GM19023 (cell line): ENCODE results near the gene RGS11.
"Not testable (repeated sequence)": the region's sequence is repeated elsewhere in the genome, so short reads cannot be mapped to it uniquely, and the experiment has no call there.

Experiments used
- ATAC-seq: cut with Tn5 transposase; IDR thresholded peaks from one replicate; pipeline ENCODE4 v1.9.1; 2021; ENCODE audit warnings: mild to moderate bottlenecking, moderate library complexity; ENCODE audit not compliant: unreplicated experiment

Gene RGS11

DNA sequence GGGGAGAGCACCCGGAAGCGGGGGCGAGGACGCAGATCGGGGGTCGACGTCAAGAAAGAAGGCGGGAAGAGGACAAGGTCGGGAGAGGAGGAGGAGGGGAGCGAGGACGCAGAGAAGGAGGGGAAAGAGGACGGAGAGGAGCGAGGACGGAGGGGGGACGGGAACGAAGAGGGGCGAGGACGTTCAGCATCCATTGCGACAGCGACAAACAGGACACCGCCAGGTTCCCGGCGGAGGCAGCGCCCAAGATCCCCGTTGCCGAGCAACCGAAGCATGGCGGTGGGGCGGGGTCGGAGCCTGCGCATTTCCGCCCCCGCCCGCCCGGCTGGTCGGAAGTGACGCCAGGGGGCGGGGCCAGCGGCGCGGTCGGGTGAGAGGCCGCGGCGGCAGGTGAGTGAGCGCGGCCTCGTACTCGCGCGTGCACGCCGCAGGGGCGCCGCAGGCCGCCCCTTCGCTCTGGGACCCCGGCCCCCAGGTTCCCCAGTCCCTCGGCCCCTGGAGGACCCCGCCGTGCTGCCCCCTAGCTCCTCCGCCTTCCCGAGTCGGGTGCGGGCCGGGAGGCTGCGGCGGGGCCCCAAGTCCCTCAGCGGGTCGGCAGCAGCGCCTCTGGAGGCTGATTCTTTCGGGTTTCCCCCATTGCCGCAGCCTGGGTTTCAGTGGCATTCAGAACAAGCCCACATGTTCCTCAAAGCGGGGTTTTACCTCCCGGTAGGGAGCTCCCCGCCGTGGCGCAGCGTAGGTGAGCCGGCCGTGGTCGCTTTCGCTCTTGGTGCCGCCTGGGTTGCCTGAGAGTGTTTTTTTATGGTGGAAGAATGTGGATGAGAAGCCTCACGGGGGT, 41.1 kb downstream of the RGS11 start, which contains the start of gene FAM234A:
TSS of gene FAM234A (plus strand) at position 354 of the 838 bp plus-strand sequence. CDS start 19,593 bp downstream, outside the sequence.
- ATAC-seq: peak; percentile 91

GRCh38 chr16:230949-231348, 44.8 kb downstream of the RGS11 start:
- no peak for ATAC-seq

DNA sequence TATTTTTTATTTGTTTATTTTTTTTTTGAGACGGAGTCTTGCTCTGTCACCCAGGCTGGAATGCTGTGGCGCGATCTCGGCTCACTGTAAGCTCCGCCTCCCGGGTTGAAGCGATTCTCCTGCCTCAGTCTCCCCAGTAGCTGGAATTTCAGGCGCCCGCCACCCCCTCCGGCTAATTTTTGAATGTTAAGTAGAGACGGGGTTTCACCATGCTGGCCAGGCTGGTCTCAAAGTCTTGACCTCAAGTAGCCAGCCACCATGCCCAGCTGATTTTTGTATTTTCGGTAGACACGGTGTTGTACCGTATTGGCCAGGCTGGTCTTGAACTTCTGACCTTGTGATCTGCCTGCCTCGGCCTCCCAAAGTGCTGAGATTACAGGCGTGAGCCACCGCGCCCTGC, 45.4 kb downstream of the RGS11 start:
- not testable (repeated sequence) for ATAC-seq

- no peak for ATAC-seq
These were observed 45.9 kb downstream of the RGS11 start for GRCh38 chr16:229731-230281.

DNA sequence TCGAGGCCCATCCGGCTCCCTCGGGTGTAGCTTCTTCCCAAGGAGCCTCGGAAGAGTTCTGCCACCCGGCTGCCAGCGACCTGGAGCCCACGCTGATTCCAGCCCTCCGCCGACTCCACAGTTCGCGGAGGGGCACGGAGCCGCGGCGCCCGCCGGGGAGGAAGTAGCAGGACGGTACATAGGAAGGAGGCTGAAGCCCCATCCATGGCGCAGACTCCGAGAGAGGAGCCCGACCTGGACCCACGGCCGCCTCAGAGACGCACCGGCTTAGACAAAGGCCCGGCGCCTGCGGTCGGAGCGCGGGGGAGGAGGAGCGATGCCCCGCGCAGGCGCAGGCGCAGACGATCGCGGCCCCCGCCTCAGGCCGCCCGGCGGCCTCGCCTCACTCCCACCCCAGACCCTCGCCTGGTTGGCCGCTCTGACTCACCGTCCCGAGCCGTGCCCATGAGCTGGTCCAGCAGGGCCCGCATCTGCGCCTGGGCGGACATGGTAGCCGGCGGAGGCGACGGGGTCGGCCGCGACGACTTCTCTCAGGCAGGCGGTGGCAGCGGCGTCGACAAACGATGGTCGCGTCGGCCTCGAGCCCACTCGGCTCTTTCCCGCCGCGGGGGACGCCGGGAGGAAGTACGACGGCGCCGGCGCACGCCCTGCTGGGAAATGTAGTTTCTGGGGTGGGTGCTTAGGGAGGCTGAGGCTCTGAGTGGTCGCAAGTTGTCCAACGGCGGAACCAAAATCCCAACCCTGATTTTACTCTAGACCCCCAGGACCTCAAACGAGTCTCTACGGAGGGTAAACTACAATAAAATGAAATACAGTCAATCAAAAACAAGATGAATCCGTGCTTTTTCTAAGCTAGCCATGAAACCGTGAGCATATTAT, 46.7 kb downstream of the RGS11 start, which contains the start of gene LUC7L:
TSS of gene LUC7L (minus strand) at position 598 of the 879 bp plus-strand sequence. CDS start at position 488, 110 bp downstream.
- peak; percentile 86 for ATAC-seq

- peak; percentile 5 for ATAC-seq
These were observed 47.4 kb downstream of the RGS11 start for GRCh38 chr16:228151-228851.

DNA sequence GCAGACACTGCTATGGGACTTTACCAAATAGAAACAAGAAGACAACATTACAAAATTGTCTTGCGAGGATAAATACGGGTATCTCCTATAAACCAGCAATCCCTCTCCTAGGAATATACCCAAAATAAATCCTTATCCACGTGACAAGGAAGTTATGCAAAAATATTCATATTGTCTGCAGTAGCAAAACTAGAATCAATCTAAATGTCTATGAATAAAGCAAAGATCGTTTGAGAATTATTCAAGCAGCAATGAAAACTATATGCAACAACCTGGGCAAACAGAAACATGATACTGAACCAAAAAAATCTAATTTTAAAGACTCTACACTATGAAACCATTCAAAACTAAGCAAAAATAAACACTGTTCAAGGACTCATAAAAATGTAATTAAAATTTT, 55.7 kb downstream of the RGS11 start:
- no peak for ATAC-seq
